CD4-positive, alpha-beta T cell treated with Interleukin-21 for 1 hour (primary cell): Measurements from ENCODE around the gene ALKBH8.
A peak's percentile ranks its signal among the peaks of the same experiment; 100 is the strongest.
"Not testable (repeated sequence)": the region's sequence is repeated elsewhere in the genome, so short reads cannot be mapped to it uniquely, and the experiment has no call there.

Experiments used
- DNase-seq: peaks from one replicate; pipeline ENCODE4 v3.0.0-alpha.2; 2020

Gene ALKBH8

GRCh38 chr11:107565219-107565937, at the start of gene ALKBH8:
Gene ALKBH8 (minus strand): TSS chr11:107565735. CDS start chr11:107560893, 4,842 bp downstream.
- DNase-seq, result peak; percentile 82

- DNase-seq, result no peak
Measured at GRCh38 chr11:107612445-107612844, 46.9 kb upstream of the ALKBH8 start.

GRCh38 chr11:107609400-107610218, 44.1 kb upstream of the ALKBH8 start:
- no peak for DNase-seq

GRCh38 chr11:107608809-107609208, 43.3 kb upstream of the ALKBH8 start:
- no peak for DNase-seq

GRCh38 chr11:107606141-107606540, 40.6 kb upstream of the ALKBH8 start:
- no peak for DNase-seq

- no peak for DNase-seq
Measured at GRCh38 chr11:107605061-107606006, 39.8 kb upstream of the ALKBH8 start.

- DNase-seq, result no peak
Measured at GRCh38 chr11:107598225-107599139, 32.9 kb upstream of the ALKBH8 start.

- no peak for DNase-seq
Measured at GRCh38 chr11:107594736-107595135, 29.2 kb upstream of the ALKBH8 start.

GRCh38 chr11:107593951-107594350, 28.4 kb upstream of the ALKBH8 start:
- DNase-seq, result no peak

GRCh38 chr11:107592813-107593212, 27.3 kb upstream of the ALKBH8 start:
- DNase-seq, result no peak

GRCh38 chr11:107592231-107592590, 26.7 kb upstream of the ALKBH8 start:
- no peak for DNase-seq

GRCh38 chr11:107591378-107592230, 26.1 kb upstream of the ALKBH8 start:
- no peak for DNase-seq

GRCh38 chr11:107590460-107591377, 25.2 kb upstream of the ALKBH8 start, which contains the start of gene ELMOD1:
Gene ELMOD1 (plus strand): TSS chr11:107591147. CDS start chr11:107618190, 27,043 bp downstream.
- peak; percentile 16 for DNase-seq

GRCh38 chr11:107587306-107587979, 21.9 kb upstream of the ALKBH8 start:
- no peak for DNase-seq

- no peak for DNase-seq
Measured at GRCh38 chr11:107583629-107584195, 18.2 kb upstream of the ALKBH8 start.

- no peak for DNase-seq
Measured at GRCh38 chr11:107581147-107581546, 15.6 kb upstream of the ALKBH8 start.

GRCh38 chr11:107579169-107579568, 13.6 kb upstream of the ALKBH8 start:
- DNase-seq, result not testable (repeated sequence)

GRCh38 chr11:107577346-107577711, 11.8 kb upstream of the ALKBH8 start:
- no peak for DNase-seq
